NCI-H460 (cell line): ENCODE results near the gene MRPL53. TPM values are rescaled to one million over a fixed set of nuclear protein-coding genes. Genes with fewer than 3 reads are reported as not detected.
"Not testable (repeated sequence)": the region's sequence is repeated elsewhere in the genome, so short reads cannot be mapped to it uniquely, and the experiment has no call there.

Experiments
- DNase-seq: peaks from one replicate; pipeline ENCODE4 v3.0.0-alpha.2; 2016; ENCODE audit warnings: low read depth; ENCODE audit errors: extremely low read depth
- total RNA-seq: library from RNA; depleted of rRNA; stranded (reverse); fragments of >200 nt; shearing (Covaris generic); gene quantifications from 2 replicates; pipeline ENCODE4 v1.2.3, GENCODE V29; 2014

MRPL53 gene
- total RNA-seq, 1 experiment from 2014 or later: 55.3 TPM

DNA sequence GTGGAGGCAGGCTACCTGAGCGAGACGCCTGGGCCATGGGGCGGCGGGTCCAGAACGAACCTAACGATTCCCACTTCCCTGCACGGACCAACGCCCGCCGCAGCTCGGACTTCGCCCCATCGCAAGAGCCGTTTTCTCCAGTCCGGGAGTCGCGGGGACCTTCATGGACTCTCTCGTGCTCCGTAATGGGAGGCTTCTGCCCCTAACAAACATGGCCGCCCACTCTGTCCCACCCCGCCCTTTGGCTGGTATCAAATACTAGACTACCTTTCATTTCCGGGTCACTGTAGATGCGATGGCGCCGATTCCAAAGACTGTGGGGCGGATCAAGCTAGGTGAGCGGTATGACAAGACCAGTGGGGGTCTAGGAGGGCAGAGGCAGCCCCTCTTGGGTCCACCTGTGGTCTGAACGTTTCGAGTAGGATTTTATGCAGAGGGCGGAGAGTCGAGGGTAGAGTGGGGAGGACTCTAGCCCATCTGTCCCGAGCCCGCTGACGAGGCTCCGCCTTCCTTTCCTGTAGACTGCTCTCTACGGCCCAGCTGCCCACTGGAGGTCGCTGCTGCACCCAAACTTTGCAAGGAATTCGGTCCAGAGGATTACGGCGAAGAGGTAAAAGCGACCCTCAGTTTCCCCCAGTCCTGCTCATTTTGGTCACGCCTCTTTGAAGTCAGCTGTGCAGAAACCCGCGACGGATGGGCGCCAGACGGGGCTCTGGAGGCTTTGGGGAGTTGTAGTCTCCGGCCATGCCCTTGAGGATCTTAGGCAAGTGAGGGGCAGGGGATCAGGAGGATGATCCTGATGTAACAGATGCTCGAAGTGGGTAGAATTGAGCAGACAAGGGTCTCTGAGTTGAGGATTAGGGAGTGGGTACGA is 10.6 kb upstream of the MRPL53 start, which contains the start of the genes CCDC142 and TTC31:
CCDC142 (minus strand) TSS at position 198 of the 874 bp plus-strand sequence; CDS start at position 37, 161 bp downstream.
TTC31 (plus strand) TSS at position 281 of the 874 bp plus-strand sequence; CDS start at position 296, 15 bp downstream.
- DNase-seq: peak; percentile 94

DNA sequence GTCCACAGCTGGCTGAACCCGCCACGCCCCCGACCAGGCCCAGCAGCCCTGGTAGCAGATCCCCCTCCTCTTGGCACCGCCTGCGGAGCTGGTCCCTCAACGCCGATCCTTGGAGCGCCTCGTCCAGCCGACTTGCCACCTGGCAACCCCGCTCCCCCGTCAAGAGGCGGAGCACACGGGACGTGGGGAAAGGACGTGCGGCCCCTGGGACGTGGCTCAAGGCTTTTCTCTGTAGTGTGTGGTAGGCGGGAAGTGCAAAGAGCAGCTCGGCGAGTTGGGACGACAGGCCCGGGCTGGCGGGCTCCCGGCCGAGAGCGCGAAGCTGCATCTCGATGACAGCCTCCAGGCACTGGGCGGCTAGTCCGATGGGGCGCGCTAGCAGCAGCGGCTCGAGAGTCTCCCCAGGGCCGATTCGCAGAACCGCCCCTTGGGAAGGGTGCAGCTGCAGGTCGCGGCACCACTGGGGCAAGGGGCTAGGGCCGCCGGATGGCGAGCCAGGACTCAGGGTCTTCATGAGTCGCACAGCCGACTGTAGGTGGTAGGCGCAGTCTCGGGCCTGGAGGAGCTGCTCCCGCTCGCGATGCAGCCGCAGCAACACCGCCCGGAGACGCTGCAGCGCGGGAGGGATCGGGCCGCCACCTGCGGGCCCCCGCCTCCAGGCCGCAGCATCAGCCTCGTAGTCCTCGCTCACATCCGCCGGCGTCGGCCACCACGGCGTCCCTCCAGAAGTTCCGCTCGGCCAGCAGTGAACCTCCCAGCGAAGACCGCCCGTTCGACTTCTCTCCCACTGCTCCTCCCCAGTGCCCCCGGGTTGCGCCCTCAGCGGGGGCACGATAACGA is 9.7 kb upstream of the MRPL53 start:
- no peak for DNase-seq

DNA sequence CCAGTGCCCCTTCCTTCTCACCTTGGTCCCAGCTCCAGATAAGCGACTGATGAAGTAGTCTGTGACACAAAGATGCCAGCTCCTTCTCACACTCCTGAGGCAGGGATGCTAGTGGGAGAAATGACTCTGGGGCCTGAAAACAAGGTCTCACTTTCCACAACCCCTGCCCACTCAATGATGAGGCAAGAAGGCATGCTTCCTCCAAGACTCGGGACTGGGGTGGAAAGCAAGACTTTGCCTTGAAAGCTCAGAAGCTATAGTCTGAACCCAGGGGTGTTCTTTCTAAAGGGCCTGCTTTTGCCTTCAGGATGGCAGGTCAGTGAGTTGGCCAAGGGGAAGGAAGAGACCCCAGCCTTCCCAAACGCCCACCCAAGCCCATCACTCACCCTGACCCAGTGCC is 9.0 kb upstream of the MRPL53 start:
- DNase-seq: no peak

DNA sequence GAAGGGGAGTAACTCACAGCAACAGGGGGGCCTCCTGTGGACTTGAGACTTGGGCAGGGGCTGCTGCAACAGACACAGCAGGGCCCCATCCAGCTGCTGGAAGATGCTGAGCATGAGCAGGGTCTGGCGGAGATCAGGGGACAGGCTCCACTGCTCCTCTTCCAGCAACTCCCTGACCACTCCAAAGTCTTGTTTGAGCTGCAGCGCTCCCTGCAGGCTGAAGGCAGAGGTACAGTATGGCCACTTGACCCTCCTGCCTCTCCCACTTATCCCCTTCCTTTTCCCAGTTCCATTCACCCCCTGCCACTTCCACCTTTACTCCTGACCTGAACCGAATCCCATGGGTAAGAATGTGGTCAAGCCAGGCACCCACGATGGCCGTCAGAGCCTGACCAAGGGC is 2.4 kb upstream of the MRPL53 start:
- no peak for DNase-seq

DNA sequence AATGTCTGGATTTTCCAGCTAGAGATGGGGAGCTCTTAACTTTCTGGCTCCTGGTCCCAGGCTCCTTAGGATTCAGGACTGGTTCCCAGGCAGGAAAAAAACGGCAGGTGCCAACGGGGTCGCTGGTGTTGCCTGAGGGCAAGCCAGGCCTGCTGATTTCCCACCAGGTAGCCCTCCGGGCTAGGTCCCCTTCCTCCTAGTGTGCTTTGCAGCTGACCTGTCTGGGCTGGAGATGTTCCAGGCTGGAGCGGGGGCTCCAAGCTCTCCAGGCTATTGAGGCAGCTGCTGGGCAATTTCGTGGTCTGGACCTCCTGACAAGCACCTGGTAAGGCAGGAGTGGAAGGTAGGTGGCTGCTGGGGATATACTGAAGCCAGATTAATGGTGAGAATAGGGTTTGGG is 2.0 kb upstream of the MRPL53 start:
- DNase-seq: no peak

DNA sequence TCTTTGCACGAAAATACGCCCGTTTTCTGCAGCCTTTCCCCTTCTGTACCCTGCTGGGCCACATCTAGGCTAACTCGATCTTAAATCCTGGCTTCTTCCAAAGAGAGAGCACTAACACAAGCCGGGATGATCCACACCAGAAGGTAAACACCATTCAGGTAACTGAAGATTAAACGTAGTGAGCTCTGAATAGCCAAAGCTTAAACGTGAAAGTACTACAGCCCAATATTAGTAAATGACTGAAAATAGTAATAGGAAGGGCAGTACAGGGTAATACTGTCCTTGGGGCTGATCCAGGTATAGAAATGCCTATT is 422 bp upstream of the MRPL53 start:
- no peak for DNase-seq

DNA sequence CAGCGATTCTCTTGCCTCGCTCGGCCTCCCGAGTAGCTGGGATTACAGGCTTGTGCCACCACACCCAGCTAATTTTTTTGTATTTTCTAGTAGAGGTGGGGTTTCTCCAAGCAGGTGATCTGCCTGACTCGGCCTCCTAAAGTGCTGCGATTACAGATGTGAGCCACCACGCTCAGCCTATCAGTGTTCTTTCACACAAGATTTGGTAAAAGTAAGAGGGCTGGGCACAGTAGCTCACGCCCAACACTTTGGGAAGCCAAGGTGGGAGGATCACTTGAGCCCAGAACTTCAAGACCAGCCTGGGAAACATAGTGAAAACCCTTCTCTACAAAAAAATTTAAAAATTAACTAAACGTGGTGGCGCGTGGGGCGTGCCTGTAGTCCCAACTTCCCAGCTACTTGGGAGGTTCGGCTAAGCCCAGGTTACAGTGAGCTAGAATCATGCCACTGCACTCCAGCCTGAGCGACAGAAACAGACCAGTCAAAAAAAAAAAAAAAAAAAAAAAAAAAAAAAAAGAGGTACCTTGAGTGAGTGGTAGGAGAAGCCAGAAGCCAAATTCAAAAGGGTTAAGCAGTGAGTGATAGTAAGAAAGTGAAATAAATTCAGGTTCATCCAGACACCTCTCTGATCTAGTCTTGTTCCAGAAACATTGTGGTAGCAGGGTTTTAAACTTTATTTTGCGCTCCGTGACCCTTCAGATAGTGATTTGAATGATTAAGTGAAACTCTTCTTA is 981 bp downstream of the MRPL53 start:
- DNase-seq: no peak

DNA sequence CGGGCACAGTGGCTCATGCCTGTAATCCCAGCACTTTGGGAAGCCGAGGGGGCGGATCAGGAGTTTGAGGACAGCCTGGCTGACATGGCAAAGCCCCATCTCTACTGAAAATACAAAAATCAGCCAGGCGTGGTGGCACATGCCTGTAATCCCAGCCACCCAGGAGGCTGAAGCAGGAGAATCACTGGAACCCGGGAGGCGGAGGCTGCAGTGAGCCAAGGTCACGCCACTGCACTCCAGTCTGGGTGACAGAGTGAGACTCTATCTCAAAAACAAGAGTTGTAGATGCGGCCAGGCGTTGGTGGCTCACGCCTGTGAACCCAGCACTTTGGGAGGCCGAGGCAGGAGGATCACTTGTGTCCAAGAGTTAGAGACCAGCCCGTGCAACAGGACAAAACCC is 1.7 kb downstream of the MRPL53 start:
- not testable (repeated sequence) for DNase-seq

DNA sequence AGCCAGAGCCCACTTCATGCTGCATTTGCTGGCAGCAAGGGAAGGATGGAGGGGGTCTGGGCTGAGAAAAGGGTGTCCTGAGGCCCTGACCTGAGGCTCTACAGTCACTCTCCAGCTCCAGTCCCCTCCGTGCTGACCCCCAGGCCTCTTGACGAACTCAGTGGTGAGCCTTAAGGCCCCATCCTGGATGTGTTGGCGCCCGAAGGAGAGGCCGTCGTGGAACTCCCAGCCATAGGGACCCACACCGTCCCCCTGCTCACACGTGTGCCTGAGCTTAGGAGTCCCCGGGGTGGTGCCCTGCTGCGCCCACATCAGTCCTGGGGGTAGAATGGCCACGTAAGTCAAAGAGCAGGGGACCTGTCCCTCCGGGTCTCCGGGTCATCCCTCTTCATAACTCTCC is 8.1 kb downstream of the MRPL53 start:
- no peak for DNase-seq

DNA sequence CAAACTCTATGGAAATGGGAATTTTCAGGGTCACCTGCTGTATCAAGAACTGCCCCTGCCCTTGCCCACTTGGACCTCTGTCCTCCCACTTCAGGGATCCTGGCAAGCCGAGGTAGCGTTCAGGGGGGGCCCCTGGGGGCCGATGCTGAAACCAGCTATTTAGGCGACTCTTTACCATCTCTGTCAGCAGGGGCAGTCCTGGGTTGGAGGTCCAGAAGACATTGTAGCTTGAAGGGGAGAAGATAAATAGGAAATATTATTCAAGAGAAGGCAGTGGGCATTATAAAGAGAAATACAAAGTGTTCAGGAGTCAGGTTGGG is 9.7 kb downstream of the MRPL53 start:
- no peak for DNase-seq

DNA sequence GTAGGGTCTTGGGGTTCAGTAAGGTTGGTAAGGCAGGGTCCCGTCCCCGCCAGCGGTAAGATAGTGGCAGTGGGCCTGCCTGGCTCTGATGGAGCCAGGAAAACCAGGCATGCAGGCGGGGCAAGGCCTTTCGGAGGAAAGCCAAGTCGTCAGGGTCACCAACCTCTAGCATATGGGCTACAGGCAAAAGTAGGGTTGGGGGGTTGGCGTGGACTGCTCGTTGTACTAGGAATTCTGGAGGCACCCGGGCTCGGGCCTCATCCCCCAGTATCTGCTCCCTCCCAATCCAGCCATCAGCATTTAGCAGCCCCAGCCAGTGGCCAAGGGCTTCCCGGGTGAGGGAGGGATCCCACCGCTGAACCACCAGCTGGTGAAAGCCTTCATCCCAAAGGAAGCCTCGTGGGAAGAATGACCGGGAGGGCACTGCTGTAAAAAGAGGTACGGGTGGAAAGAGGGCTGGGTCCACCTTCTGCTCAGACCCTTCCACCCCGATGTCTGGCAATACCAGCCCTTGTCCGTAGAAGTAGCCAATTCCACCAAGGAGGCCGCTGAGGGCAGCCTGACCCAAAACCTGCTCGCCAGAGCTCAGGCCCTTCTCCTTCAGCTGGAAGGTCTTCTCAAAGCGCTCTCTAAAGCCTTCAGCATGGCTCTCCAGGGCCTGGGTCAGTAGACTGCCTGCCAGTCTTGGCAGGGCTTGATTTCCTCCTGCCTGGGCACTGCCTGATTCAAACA is 10.3 kb downstream of the MRPL53 start:
- no peak for DNase-seq

DNA sequence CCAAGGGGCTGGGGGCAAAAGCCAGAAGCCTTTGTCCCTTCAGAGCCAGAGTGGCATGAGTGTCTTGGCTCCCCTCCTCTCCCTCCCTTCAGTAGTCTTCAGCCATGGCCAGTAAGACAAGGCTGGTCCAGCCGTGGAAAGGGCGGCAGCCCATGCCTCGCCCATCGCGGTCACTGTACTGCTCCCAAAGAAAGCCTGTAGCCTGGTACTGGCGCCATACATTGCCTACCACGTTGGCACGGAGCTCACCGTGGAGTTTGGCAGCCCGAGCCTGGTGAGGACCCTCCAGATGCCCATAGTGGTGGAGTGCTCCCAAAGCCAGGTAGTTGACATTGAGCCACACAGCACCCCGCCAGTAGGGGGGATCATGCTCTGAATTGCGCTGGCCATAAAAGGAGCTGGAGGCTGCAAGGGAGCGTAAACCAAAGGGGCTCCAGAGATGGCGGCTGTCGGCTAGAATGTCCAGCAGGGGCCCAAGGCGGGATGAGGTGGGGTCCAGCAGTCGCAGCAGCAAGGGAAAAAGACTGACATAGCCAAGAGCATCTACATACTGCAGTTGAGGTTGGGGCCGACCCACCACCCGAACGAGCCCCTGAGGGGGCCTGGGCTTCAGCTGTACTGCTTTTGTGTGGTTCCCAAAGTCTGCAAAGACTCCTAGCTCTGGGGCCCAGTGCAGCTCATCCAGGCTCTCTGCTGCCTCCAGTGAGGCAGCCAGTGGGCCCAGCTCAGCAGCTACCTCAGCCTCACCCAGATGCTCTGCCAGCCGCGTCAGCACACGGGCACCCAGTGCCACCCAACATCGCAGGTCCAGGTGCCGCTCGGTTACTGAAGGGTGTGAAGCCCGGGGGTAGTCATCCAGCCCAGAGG is 11.1 kb downstream of the MRPL53 start:
- DNase-seq: no peak

DNA sequence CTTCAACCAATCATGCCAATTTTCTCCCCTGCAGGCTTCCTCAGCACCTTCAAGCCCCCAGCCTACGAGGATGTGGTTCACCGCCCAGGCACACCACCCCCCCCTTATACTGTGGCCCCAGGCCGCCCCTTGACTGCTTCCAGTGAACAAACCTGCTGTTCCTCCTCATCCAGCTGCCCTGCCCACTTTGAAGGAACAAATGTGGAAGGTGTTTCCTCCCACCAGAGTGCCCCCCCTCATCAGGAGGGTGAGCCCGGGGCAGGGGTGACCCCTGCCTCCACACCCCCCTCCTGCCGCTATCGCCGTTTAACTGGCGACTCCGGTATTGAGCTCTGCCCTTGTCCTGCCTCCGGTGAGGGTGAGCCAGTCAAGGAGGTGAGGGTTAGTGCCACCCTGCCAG is 12.3 kb downstream of the MRPL53 start:
- DNase-seq: not testable (repeated sequence)

DNA sequence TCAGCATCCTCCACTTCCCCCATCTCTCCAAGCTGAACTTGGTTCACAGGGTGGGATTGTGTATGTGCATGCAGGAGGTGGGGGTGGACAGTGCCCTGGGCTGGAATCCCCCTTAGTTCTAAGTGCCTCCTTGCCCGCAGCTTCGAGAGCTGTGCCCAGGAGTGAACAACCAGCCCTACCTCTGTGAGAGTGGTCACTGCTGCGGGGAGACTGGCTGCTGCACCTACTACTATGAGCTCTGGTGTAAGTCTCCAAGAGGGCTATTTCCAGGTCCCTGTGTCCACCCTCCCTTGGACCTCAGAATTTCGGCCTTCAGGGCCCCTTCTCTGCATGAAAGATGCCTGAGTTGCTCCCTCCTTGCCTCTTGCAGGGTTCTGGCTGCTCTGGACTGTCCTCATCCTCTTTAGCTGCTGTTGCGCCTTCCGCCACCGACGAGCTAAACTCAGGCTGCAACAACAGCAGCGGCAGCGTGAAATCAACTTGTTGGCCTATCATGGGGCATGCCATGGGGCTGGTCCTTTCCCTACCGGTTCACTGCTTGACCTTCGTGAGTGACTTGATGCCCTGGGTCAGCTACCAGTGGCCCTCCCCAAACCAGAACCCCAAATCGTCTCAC is 12.9 kb downstream of the MRPL53 start:
- not testable (repeated sequence) for DNase-seq

DNA sequence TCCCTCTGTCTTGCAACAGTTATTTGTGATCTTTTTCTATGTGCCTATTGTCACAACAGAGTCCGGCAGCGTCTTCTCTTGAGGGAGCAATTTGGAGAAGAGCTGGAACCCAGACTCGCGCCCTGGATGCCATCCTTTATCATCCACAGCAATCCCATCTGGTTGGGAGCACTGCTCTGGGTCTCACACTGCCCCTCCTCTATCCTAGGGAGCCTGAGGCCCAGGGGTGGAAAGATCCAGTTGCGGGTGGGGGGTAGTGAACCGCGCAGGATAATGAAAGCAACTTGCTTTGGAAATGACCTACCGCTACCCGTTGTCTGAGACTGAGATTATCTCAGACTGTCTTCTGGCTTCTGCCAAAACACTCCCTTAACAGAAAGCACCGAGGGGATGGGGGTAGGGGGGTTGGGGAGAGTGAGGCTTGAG is 13.5 kb downstream of the MRPL53 start:
- no peak for DNase-seq

DNA sequence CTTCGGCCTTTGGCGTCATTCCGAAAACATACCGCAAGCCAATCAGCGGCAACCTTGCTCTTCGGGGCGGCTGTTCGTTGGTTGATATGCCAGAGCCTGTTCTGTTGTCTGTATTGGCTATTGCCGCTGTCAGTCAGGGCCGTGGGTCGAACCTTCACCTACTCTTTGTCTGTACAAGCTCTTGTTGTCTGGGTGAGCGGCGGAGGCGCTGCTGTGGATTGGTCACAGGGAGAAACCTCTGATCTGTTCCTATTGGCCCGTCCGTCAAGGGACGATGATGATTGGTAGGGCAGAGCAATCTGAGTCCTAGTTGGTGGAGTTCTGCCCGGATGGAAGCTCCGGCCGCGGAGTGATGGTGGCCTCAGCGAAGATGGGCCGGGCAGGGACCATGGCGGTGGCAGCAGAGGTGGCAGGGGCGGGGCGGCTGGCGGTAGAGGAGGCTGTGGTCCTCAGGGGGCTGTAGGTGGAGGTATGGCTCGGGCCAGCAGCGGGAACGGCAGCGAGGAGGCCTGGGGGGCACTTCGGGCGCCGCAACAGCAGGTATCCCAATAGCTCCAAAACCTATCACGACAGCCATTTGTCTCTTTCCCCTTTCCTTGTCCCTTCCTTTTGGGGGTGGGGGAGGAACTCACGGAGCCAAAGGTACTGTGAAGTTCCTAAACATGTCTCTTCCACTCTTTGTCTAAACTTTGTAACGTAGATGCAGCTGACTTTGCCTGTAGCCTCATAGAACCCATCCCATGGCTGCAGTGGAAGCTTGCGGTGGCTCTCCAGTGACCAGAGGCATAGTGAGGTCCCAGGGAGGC is 14.1 kb downstream of the MRPL53 start, which contains the start of gene WBP1:
WBP1 (plus strand) TSS at position 307 of the 806 bp plus-strand sequence; CDS start at position 472, 165 bp downstream.
- peak; percentile 100 for DNase-seq

DNA sequence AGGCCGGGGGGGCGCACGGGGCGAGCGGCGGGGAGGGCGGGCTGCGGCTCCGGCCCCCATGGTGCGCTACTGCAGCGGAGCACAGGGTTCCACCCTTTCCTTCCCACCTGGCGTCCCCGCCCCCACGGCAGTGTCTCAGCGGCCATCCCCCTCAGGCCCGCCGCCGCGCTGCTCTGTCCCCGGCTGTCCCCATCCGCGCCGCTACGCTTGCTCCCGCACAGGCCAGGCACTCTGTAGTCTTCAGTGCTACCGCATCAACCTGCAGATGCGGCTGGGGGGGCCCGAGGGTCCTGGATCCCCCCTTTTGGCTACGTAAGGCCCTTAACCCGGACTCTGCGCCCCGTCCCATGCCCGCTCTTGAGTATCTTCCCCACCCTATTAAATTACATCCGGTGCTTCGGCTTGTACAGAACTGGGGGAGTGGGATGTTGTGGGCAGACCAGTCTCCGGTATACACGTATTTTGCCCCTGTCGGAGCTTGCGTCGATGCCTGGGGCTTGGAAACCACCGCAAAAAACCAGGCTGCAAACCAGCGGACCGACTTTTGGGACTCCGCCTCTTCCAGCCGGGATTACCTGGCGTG is 14.8 kb downstream of the MRPL53 start:
- no peak for DNase-seq

DNA sequence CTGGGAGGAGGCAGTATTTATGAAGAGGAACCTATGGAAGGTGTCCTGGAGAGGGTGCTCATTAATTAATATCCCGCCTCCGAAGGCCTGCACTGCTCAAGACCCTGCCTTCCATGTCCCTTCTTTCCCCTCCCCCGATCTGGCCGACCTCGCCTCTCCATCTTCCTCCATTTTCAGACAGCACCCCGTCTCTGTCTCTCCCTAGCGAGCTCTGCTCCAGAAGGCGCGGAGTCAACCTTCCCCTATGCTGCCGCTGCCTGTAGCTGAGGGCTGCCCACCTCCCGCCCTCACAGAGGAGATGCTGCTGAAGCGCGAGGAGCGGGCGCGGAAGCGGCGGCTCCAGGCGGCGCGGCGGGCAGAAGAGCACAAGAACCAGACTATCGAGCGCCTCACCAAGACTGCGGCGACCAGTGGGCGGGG is 15.3 kb downstream of the MRPL53 start:
- no peak for DNase-seq
